ENCODE data around the gene D2HGDH. TPM values are rescaled to one million over a fixed set of nuclear protein-coding genes. Genes with fewer than 3 reads are reported as not detected.

Gene D2HGDH
- total and polyA plus RNA-seq, 2 experiments from 2014 or later = 3.7 to 17.3 TPM

DNA sequence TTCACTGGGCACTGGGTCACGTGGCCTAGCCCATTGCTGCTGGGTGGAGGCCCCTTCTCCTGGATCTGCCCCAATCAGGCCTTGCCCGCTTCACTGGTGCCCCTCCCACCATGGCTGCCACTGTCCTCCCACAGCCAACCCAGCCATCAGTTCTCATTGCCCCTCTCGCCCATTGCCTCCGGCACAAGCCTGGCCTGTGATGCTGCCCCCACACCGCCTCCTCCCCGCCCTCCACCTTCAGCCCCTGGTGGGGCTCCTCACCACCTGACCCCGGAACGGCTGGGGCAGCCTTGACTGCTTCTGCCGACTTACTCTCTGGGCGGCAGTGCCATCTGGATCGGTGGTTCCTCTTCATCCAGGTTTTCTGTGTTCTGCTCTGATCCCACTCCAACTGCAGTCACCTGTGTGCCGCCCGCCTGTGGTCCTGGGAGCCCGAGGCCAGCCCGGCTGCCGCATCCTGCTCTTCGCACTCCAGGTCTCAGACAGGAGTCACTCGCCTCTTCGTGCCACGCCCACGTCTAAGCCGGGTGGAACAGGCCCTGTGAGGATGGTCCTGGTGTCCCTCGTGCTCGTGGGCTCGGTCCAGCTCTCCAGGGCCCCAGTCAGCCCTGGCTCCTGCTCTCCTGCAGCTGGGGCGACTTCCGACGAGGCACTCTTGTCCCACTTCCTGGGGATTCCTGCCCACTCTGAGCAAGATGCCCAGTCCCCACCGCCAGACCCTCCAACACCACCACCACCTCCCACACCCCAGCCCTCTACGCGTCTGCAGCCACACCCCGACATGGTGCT, 14.2 kb downstream of the D2HGDH start:
- Histone ChIP-seq H3K36me3 (ENCODE audit: insufficient read depth) (no peaks in the 10 kb centered on the region), H3K27me3 (ENCODE audit: insufficient read depth) (no peaks in the 10 kb centered on the region), H3K9me2 (ENCODE audit: insufficient read depth) (no peaks in the 10 kb centered on the region), H4K20me1 (replicated peaks; ENCODE audit: insufficient read depth) (no peaks in the 10 kb centered on the region), H3K4me3 (no peak overlapping the region), H3K27ac (ENCODE audit: low read depth) (no peak overlapping the region), H3K4me1 (ENCODE audit: insufficient read depth) (no peaks in the 10 kb centered on the region), H3F3A (replicated peaks; ENCODE audit: low read depth) (no peaks in the 10 kb centered on the region), H3K4me2 (no peak overlapping the region), H2AFZ (no peak overlapping the region), H3K79me2 (replicated peaks; ENCODE audit: insufficient read depth) (no peaks in the 10 kb centered on the region)
- Mint-ChIP-seq H3K4me3 (no peak overlapping the region), H3K9me3 (no peaks in the 10 kb centered on the region), H3K4me1 (no peaks in the 10 kb centered on the region), H3K36me3 (ENCODE audit: low read depth) (peaks cover 30% of the 10 kb centered on the region), H3K27ac (peak overlapping the region; percentile 40), H3K27me3 (ENCODE audit: insufficient read depth, low read depth, poor library complexity) (peaks cover 8% of the 10 kb centered on the region)
- TF ChIP-seq, protein P1, sequence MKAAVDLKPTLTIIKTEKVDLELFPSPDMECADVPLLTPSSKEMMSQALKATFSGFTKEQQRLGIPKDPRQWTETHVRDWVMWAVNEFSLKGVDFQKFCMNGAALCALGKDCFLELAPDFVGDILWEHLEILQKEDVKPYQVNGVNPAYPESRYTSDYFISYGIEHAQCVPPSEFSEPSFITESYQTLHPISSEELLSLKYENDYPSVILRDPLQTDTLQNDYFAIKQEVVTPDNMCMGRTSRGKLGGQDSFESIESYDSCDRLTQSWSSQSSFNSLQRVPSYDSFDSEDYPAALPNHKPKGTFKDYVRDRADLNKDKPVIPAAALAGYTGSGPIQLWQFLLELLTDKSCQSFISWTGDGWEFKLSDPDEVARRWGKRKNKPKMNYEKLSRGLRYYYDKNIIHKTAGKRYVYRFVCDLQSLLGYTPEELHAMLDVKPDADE (IDR thresholded peaks at IDR 0.05) = no peak
- TF ChIP-seq CREB1 (CRISPR knock-in tag; IDR thresholded peaks at IDR 0.05; ENCODE audit: low read depth) (no peak), EZH2phosphoT487 (IDR thresholded peaks at IDR 0.05; ENCODE audit: unreplicated experiment) (no peak), EZH2 (IDR thresholded peaks at IDR 0.05; ENCODE audit: low read depth, unreplicated experiment) (no peak), NANOG (IDR thresholded peaks at IDR 0.05; ENCODE audit: borderline replicate concordance) (no peak)
- TF ChIP-seq, protein P2, sequence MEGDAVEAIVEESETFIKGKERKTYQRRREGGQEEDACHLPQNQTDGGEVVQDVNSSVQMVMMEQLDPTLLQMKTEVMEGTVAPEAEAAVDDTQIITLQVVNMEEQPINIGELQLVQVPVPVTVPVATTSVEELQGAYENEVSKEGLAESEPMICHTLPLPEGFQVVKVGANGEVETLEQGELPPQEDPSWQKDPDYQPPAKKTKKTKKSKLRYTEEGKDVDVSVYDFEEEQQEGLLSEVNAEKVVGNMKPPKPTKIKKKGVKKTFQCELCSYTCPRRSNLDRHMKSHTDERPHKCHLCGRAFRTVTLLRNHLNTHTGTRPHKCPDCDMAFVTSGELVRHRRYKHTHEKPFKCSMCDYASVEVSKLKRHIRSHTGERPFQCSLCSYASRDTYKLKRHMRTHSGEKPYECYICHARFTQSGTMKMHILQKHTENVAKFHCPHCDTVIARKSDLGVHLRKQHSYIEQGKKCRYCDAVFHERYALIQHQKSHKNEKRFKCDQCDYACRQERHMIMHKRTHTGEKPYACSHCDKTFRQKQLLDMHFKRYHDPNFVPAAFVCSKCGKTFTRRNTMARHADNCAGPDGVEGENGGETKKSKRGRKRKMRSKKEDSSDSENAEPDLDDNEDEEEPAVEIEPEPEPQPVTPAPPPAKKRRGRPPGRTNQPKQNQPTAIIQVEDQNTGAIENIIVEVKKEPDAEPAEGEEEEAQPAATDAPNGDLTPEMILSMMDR (conservative IDR thresholded peaks at IDR 0.05; ENCODE audit: low read depth in 2 of 2) = no peak
- DNase-seq (ENCODE audit: low spot score) = no peak
- ATAC-seq = no peak

DNA sequence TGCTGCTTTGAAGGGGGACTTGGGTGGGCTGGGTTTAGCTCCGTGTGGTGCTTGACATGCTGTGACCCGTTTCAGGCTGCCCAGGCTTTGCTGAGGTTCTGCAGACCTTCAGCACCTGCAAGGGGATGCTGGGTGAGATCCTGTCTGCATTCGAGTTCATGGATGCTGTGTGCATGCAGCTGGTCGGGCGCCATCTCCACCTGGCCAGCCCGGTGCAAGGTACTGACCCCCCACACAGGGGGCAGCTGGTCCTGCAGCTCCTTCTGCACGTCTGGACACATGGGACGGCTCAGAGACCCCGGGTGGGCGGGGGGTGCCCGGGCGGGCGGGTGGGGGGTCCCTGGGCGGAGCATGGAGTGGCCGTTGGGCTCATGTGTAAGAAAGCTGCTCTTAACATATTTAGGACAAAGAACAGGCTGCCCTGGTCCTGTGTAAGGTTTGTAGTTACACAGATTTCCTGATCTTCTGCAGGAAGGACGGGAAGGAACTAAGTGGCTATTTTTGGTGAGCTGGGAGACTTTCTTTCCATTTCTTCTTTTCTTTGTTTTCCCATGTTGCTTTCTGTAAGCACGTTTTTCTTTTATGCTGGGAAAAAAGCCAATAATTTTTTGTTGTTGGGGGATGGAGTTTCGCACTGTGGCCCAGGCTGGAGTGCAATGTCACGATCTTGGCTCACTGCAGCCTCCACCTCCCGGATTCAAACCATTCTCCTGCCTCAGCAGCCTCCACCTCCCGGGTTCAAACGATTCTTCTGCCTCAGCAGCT, 15.8 kb downstream of the D2HGDH start:
- no peak overlapping the region for H3K27ac ChIP-seq (ENCODE audit: low read depth)
- no peaks in the 10 kb centered on the region for H3K79me2 ChIP-seq (replicated peaks; ENCODE audit: insufficient read depth)
- H3K27ac Mint-ChIP-seq = no peak overlapping the region
- H3K27me3 ChIP-seq (ENCODE audit: insufficient read depth) = no peaks in the 10 kb centered on the region
- peaks cover 2% of the 10 kb centered on the region for H3K27me3 Mint-ChIP-seq (ENCODE audit: insufficient read depth, low read depth, poor library complexity)
- ATAC-seq (no peak), DNase-seq (ENCODE audit: low spot score) (no peak)
- H2AFZ ChIP-seq = no peak overlapping the region
- H3K4me1 ChIP-seq (ENCODE audit: insufficient read depth) = no peaks in the 10 kb centered on the region
- H3K4me2 ChIP-seq = no peak overlapping the region
- H3K36me3 Mint-ChIP-seq (ENCODE audit: low read depth) = peaks cover 29% of the 10 kb centered on the region
- no peaks in the 10 kb centered on the region for H3K9me2 ChIP-seq (ENCODE audit: insufficient read depth)
- H3F3A ChIP-seq (replicated peaks; ENCODE audit: low read depth) = no peaks in the 10 kb centered on the region
- H3K4me1 Mint-ChIP-seq = no peaks in the 10 kb centered on the region
- H3K4me3 Mint-ChIP-seq = no peak overlapping the region
- H3K9me3 Mint-ChIP-seq = no peaks in the 10 kb centered on the region
- H4K20me1 ChIP-seq (replicated peaks; ENCODE audit: insufficient read depth) = no peaks in the 10 kb centered on the region
- H3K4me3 ChIP-seq = no peak overlapping the region
- H3K36me3 ChIP-seq (ENCODE audit: insufficient read depth) = no peaks in the 10 kb centered on the region
- TF ChIP-seq, protein P1 (IDR thresholded peaks at IDR 0.05) = no peak
- TF ChIP-seq STAT1 (IDR thresholded peaks at IDR 0.05; ENCODE audit: unreplicated experiment) = no peak
- TF ChIP-seq ZNF114 (CRISPR knock-in tag; IDR thresholded peaks at IDR 0.05) = no peak
- no peak for TF ChIP-seq EZH2 (IDR thresholded peaks at IDR 0.05; ENCODE audit: low read depth, unreplicated experiment)
- no peak for TF ChIP-seq CREB1 (CRISPR knock-in tag; IDR thresholded peaks at IDR 0.05; ENCODE audit: low read depth)
- TF ChIP-seq ZNF331 (CRISPR knock-in tag; IDR thresholded peaks at IDR 0.05; ENCODE audit: low read depth) = no peak
- no peak for TF ChIP-seq EZH2phosphoT487 (IDR thresholded peaks at IDR 0.05; ENCODE audit: unreplicated experiment)
- TF ChIP-seq, protein P2 (conservative IDR thresholded peaks at IDR 0.05; ENCODE audit: low read depth in 2 of 2) = no peak
- TF ChIP-seq, protein P3, sequence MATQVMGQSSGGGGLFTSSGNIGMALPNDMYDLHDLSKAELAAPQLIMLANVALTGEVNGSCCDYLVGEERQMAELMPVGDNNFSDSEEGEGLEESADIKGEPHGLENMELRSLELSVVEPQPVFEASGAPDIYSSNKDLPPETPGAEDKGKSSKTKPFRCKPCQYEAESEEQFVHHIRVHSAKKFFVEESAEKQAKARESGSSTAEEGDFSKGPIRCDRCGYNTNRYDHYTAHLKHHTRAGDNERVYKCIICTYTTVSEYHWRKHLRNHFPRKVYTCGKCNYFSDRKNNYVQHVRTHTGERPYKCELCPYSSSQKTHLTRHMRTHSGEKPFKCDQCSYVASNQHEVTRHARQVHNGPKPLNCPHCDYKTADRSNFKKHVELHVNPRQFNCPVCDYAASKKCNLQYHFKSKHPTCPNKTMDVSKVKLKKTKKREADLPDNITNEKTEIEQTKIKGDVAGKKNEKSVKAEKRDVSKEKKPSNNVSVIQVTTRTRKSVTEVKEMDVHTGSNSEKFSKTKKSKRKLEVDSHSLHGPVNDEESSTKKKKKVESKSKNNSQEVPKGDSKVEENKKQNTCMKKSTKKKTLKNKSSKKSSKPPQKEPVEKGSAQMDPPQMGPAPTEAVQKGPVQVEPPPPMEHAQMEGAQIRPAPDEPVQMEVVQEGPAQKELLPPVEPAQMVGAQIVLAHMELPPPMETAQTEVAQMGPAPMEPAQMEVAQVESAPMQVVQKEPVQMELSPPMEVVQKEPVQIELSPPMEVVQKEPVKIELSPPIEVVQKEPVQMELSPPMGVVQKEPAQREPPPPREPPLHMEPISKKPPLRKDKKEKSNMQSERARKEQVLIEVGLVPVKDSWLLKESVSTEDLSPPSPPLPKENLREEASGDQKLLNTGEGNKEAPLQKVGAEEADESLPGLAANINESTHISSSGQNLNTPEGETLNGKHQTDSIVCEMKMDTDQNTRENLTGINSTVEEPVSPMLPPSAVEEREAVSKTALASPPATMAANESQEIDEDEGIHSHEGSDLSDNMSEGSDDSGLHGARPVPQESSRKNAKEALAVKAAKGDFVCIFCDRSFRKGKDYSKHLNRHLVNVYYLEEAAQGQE (IDR thresholded peaks at IDR 0.05; ENCODE audit: unreplicated experiment) = no peak
- no peak for TF ChIP-seq POLR2AphosphoS5 (IDR thresholded peaks at IDR 0.05; ENCODE audit: low read depth)
- no peak for TF ChIP-seq NANOG (IDR thresholded peaks at IDR 0.05; ENCODE audit: borderline replicate concordance)
